ENCODE data around the gene PPL. TPM values are rescaled to one million over a fixed set of nuclear protein-coding genes. Genes with fewer than 3 reads are reported as not detected.
A peak's percentile ranks its signal among the peaks of the same experiment; 100 is the strongest.

PPL gene
- total and polyA plus RNA-seq, 8 donors = 10.4 to 27.2 (median 14.6) TPM

GRCh38 chr16:4911970-4912386 lies 25.0 kb downstream of the PPL start:
- WGBS, 2 donors = 57 to 74% methylated on average over 6 of the region's 6 CpGs
- no peaks in the 10 kb centered on the region for H3K27me3 ChIP-seq
- H3K9me3 ChIP-seq = no peaks in the 10 kb centered on the region
- no peak overlapping the region for H3K27ac ChIP-seq
- no peak for DNase-seq
- no peak for TF ChIP-seq CTCF (IDR thresholded peaks at IDR 0.05)
- H3K4me3 ChIP-seq = no peak overlapping the region
- peak in 1 of 4 donors; percentile 30 for ATAC-seq
- H3K36me3 ChIP-seq = no peaks in the 10 kb centered on the region
- FAIRE-seq = no peak
- intact Hi-C loops (cut with DNase I) = loop anchor here in 1 of 3 donors (10.0 kb wide), 1 partner anchor 57 kb away; no protein-coding TSS in a partner anchor
- no peaks in the 10 kb centered on the region for H3K4me1 ChIP-seq

- TF ChIP-seq CTCF (IDR thresholded peaks at IDR 0.05) = no peak
- no peak for ATAC-seq
- no peaks in the 10 kb centered on the region for H3K36me3 ChIP-seq
- H3K4me3 ChIP-seq = no peak overlapping the region
- no peaks in the 10 kb centered on the region for H3K9me3 ChIP-seq
- WGBS, 2 donors = 88 to 97% methylated on average over 12 of the region's 12 CpGs
- DNase-seq = no peak
- H3K27me3 ChIP-seq = no peaks in the 10 kb centered on the region
- intact Hi-C loops (cut with DNase I) = loop anchor here in 1 of 3 donors (10.0 kb wide), 1 partner anchor 56 kb away; no protein-coding TSS in a partner anchor
- H3K4me1 ChIP-seq = no peaks in the 10 kb centered on the region
- no peak for FAIRE-seq
- H3K27ac ChIP-seq = no peak overlapping the region
These were observed 26.1 kb downstream of the PPL start for GRCh38 chr16:4910828-4911227.

- TF ChIP-seq CTCF (IDR thresholded peaks at IDR 0.05) = no peak
- ATAC-seq (no peak), FAIRE-seq (no peak), DNase-seq (no peak)
- Histone ChIP-seq H3K4me1 (no peaks in the 10 kb centered on the region), H3K27ac (no peak overlapping the region), H3K27me3 (no peaks in the 10 kb centered on the region), H3K36me3 (no peaks in the 10 kb centered on the region), H3K9me3 (no peaks in the 10 kb centered on the region), H3K4me3 (no peak overlapping the region)
- 79 to 90% methylated on average over 7 of the region's 7 CpGs for WGBS, 2 donors
- intact Hi-C loops (cut with DNase I) = loop anchor here in 1 of 3 donors (10.0 kb wide), 1 partner anchor 55 kb away; no protein-coding TSS in a partner anchor
These were observed 27.1 kb downstream of the PPL start for GRCh38 chr16:4909825-4910224.

GRCh38 chr16:4908854-4909401 lies 28.0 kb downstream of the PPL start:
- Histone ChIP-seq H3K4me3 (no peak overlapping the region), H3K9me3 (no peaks in the 10 kb centered on the region), H3K4me1 (no peaks in the 10 kb centered on the region), H3K27ac (no peak overlapping the region), H3K36me3 (no peaks in the 10 kb centered on the region), H3K27me3 (no peaks in the 10 kb centered on the region)
- ATAC-seq (no peak), DNase-seq (no peak), FAIRE-seq (no peak)
- TF ChIP-seq CTCF (IDR thresholded peaks at IDR 0.05) = no peak
- intact Hi-C loops (cut with DNase I) = no loop called here
- 92 to 98% methylated on average over 4 to 5 of the region's 5 CpGs for WGBS, 2 donors

GRCh38 chr16:4904942-4905615 lies 31.9 kb downstream of the PPL start:
- no peak for TF ChIP-seq CTCF (IDR thresholded peaks at IDR 0.05)
- Histone ChIP-seq H3K36me3 (no peaks in the 10 kb centered on the region), H3K27ac (no peak overlapping the region), H3K27me3 (no peaks in the 10 kb centered on the region), H3K4me1 (no peaks in the 10 kb centered on the region), H3K4me3 (no peak overlapping the region), H3K9me3 (no peaks in the 10 kb centered on the region)
- intact Hi-C loops (cut with DNase I) = no loop called here
- DNase-seq = no peak
- no peak for ATAC-seq
- 80 to 94% methylated on average over 14 of the region's 14 CpGs for WGBS, 2 donors
- no peak for FAIRE-seq
